Hepatocyte (in vitro differentiated cells): Measurements from ENCODE around the gene LYPD6.

Experiments used
- CTCF ChIP-seq: fragments of 200-600 bp; sonication (generic); IDR thresholded peaks from 2 replicates; pipeline ENCODE4 v1.5.1; 2016; ENCODE audit warnings: antibody characterized with exemption, mild to moderate bottlenecking; ENCODE audit not compliant: poor library complexity
- EZH2 ChIP-seq: fragments of 200-600 bp; sonication (generic); IDR thresholded peaks from 2 replicates; pipeline ENCODE4 v1.6.1; 2016; ENCODE audit warnings: antibody characterized with exemption, mild to moderate bottlenecking, borderline replicate concordance

- TF ChIP-seq EZH2 (no peak), CTCF (no peak)
These were observed 59.2 kb downstream of the LYPD6 start for GRCh38 chr2:149389506-149390167.
